Ovary (tissue), 3 donors: ENCODE measurements around the gene CACNB4.

ENCODE experiments used
- POLR2A ChIP-seq: fragments of 450-650 bp; IDR thresholded peaks from one replicate; pipeline ENCODE4 v1.6.1; 2017; ENCODE audit warnings: antibody characterized with exemption, mild to moderate bottlenecking, moderate library complexity
- TF ChIP-seq, protein P1 (sequence below), 3 donors: fragments of 450-650 bp in 2 of 3; fragments of 200-600 bp in 1 of 3; IDR thresholded peaks; one replicate each; pipeline versions ENCODE4 v1.5.1 to v1.8.0; 2016 to 2022; ENCODE audit warnings: antibody characterized with exemption in 3 of 3, mild to moderate bottlenecking in 1 of 3
- donor health status: DM: no; HTN: no; CAD: no.

DNA sequence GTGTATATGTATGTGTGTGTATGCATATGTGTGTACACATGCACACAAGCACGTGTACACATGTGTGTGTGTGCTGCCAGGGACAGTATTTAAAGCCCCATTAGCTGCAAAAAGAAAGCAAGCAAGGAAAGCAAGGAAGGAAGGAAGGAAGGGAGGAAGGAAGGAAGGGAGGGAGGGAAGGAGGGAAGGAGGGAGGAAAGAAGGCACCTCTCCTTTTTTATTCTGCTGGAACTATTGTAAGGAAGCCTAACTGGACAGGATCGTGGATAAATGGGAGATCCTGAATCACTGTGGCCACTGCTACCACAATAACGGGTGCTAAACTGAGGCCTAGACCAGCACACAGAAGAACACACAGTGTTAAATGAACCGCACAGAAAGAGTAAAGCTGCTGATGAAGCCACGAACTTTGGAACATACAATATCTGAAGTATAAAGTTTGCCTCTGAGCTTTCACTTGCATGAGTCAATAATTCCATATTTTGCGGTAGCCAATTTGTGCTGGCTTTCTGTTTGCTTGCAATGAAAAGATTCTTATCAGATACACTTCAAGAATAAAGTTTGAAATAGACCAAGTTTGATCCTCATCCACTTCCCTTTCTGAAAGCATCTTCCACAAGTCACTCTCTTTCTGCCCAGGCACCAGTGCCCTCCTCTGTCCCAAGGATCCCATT, 15.5 kb downstream of the CACNB4 start:
- TF ChIP-seq, protein P1, sequence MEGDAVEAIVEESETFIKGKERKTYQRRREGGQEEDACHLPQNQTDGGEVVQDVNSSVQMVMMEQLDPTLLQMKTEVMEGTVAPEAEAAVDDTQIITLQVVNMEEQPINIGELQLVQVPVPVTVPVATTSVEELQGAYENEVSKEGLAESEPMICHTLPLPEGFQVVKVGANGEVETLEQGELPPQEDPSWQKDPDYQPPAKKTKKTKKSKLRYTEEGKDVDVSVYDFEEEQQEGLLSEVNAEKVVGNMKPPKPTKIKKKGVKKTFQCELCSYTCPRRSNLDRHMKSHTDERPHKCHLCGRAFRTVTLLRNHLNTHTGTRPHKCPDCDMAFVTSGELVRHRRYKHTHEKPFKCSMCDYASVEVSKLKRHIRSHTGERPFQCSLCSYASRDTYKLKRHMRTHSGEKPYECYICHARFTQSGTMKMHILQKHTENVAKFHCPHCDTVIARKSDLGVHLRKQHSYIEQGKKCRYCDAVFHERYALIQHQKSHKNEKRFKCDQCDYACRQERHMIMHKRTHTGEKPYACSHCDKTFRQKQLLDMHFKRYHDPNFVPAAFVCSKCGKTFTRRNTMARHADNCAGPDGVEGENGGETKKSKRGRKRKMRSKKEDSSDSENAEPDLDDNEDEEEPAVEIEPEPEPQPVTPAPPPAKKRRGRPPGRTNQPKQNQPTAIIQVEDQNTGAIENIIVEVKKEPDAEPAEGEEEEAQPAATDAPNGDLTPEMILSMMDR (IDR thresholded peaks at IDR 0.05): no peak
- TF ChIP-seq POLR2A: no peak
